Stimulated activated CD8-positive, alpha-beta memory T cell treated with anti-CD3 and anti-CD28 coated beads, Interleukin-7, amount 100 ng/mL, for 1 hour (primary cell): ENCODE results near the gene RORB.

Experiments
- DNase-seq, 2 donors: peaks; one replicate each; pipeline ENCODE4 v3.0.0-alpha.2; 2020; ENCODE audit warnings: low read depth in 2 of 2

RORB gene

DNA sequence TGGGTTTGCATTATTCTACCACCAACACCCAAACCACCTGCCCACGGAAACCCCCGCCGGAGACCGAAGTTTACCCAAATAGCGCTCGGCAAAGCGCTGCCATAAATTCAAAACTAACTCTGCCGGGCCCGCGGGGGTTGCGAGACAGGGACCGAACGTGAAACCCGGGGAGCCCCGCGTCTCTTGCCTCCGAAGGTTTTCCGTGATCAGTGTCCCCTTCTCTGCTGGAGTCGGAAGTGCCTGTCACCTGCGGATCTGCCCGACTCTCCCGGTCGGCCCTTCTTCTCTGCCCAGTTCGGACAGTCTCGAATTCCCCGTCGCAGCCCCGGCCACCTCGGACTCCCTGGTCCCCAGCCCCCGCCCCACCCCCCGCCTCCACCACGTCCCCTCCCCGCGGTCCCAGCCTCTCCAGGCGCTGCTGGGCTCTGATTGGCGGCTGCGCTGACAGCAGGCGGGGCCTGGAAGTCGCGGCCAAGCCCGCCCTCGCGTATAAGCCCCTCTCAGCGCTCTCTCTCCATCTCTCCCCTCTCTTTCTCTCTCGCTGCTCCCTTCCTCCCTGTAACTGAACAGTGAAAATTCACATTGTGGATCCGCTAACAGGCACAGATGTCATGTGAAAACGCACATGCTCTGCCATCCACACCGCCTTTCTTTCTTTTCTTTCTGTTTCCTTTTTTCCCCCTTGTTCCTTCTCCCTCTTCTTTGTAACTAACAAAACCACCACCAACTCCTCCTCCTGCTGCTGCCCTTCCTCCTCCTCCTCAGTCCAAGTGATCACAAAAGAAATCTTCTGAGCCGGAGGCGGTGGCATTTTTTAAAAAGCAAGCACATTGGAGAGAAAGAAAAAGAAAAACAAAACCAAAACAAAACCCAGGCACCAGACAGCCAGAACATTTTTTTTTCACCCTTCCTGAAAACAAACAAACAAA is at the start of gene RORB:
RORB (plus strand) TSS at position 517 of the 929 bp plus-strand sequence. CDS start 642 bp downstream, outside the sequence.
- peak in 1 of 2 donors; percentile 12 for DNase-seq

- DNase-seq: no peak
These were observed 49.5 kb upstream of the RORB start for GRCh38 chr9:74447451-74448193.

GRCh38 chr9:74449060-74449459 is 48.1 kb upstream of the RORB start:
- no peak for DNase-seq

- DNase-seq: no peak
These were observed 38.3 kb upstream of the RORB start for GRCh38 chr9:74458832-74459231.

DNA sequence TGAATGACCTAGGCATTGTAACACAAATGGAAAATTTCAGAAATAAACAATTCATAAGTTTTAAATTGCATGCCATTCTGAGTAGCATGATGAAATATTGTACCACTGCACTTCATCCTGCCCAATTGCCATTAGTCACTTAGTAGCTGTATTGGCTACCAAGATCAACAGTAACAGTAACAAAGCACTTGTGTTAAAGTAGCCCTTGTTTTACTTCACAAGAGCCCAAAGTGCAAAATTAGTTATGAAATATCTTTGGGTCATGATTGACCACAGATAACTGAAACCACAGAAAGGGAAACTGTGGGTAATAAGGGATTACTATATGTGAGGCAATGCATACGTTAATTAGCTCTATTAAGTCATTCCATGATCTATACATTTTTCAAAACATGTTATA is 33.3 kb upstream of the RORB start:
- no peak for DNase-seq

- no peak for DNase-seq
These were observed 18.5 kb upstream of the RORB start for GRCh38 chr9:74478606-74479005.

- no peak for DNase-seq
These were observed 17.4 kb upstream of the RORB start for GRCh38 chr9:74479711-74480110.

- DNase-seq: no peak
These were observed 9.7 kb upstream of the RORB start for GRCh38 chr9:74487395-74487794.

DNA sequence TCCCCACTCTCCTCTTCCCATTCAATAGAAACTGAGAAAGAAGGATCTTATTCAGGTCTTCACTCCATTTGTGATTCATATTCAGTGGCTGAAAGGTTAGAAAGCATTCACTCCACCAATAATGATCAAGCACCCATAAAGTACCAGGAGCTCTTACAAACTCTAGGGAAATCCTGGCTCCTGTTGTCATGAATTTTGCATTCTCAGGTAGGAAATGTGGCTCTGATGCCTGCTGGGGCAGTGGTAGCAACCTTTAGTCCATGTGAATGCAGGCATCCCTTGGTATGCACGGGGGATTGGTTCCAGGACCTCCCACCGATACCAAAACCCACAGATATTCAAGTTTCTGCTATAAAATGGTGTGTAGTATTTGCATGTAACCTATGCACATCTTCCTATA is 3.6 kb upstream of the RORB start:
- no peak for DNase-seq

DNA sequence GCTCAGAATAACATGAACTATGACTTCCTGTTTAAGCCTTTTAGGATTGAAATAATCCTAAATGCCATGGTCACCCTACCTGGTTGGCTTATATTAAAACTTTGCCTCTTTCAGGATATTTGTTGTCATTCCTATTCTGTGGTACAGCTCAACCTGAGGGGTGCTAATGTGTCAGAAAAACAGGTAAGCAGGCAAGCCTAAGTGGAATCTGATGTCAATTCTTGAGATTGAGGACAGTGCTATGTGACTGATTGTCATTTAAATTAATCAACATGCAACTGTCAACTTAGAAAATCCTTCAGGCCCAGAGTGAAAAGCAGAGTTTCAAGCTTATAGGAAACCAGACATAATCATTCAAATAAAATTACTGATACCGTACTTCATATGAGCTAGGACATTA is 2.6 kb upstream of the RORB start:
- no peak for DNase-seq

GRCh38 chr9:74496406-74496805 is 729 bp upstream of the RORB start:
- DNase-seq: no peak

- DNase-seq: no peak
These were observed 849 bp downstream of the RORB start for GRCh38 chr9:74497748-74498620.

DNA sequence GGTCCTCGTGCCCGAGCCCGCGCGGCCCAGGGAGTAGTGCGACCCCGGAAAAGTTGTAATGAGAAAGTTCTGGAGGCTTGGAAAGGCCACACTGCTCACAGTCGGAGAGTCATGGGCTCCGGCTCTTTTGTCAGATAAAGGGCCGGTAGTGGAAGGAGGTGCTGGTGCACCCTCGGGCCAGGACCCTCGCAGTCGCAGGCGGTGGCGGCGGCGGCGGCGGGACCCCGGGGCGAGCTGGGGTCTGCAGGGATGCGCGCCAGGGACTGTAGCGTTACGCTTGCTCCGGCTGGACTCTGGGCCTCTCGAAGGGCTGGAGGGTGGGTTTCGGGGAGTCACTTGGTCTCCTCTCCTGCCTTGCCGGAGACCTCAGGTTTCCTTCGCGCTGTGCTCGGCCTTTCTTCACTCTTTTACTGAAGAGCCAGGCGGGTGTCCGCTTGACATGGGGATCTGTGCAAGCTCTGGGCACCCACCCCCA is 1.5 kb downstream of the RORB start:
- no peak for DNase-seq

DNA sequence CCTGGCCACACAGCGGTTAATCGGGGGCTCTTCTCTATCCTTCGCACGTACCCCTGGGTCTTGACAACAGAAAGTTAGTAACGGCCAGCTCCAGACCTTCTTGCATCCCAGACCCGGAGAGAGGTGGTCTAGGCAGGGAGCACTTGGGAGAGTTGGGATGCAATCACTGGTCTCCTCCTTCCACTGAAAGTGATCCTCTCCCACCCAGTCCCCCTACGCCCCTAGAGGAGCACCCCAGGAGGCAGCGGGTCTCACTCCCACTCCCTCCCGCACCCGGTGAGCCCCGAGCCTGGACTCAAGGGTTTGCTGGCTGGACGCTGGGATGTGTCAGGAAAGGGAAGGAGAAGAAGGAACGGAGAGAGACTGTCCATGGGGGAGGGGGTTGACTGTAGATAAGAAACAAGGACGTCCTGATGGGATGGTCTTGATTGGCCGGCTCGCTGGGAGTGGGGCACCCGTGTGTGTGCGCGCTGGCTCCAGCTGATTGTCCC is 2.0 kb downstream of the RORB start:
- no peak for DNase-seq

- no peak for DNase-seq
These were observed 2.8 kb downstream of the RORB start for GRCh38 chr9:74499770-74500583.

DNA sequence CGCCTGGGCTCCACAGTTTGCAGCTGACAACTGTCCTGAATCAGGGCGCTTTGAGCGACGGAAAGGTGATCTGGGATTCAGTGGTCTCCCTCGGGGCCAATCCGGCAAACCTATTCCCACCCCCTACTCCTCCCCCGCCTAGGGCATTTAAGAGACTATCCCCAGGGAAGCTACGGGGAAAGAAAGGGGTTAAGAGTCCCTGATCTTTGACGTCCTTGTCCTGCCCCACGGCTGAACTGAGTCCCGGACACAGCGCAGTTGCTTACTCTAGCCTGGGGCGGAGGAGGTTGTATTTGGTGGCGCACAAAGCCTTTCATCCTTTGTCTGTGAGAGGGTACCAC is 3.4 kb downstream of the RORB start:
- DNase-seq: no peak

- no peak for DNase-seq
These were observed 4.4 kb downstream of the RORB start for GRCh38 chr9:74501570-74501969.

- no peak for DNase-seq
These were observed 6.1 kb downstream of the RORB start for GRCh38 chr9:74503219-74503618.

DNA sequence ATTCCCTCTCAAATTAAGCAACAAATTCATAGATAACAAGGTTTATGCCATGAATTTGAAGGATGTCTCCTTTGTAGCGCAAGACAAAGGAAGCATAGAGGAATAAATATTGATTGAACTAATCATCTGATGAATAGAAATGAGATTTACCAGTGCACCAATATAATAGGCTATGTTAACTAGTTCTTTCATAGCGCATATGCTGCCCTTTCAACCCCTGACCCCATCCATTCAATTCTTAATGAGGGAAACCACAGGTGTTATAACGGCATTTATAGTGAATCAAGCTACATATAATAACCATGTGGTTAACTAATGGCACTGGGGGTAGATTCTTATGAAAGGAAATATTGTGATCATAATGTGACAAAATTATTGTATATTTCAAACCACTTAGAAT is 6.5 kb downstream of the RORB start:
- DNase-seq: no peak

- DNase-seq: no peak
These were observed 14.2 kb downstream of the RORB start for GRCh38 chr9:74511333-74511732.

DNA sequence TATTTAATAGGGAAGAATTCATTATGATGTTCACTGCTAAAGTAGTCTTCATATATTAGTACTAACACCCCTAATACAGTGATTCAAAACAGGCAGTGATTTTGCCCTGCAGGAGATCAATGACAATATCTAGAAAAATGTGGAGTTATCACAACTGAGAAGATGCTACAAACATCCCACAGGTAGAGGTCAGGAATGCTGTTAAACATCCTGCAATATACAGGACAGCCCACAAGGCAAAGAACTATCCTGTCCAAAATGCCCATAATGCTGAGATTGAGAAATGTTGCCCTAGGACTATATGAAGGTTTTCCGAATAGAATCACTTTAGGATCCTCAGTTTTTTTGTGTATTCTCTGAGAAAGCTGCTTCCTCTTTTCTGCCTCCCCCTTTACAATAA is 15.3 kb downstream of the RORB start:
- DNase-seq: no peak
